K562 (cell line): ENCODE measurements around the gene IGSF21. TPM values are rescaled to one million over a fixed set of nuclear protein-coding genes. Genes with fewer than 3 reads are reported as not detected.

Experiments used
- ATAC-seq: fragments of 200-7000 bp; cut with Tn5 transposase; 3 replicates; pipeline ENCODE4 v1.9.1; 2020; ENCODE audit warnings: moderate library complexity
- BruUV-seq: library from RNA; stranded (reverse); fragments of 400-500 nt; replicated peaks from 2 replicates; lab custom pipeline; 2021; lab: Mats Ljungman, UMichigan
- CTCF ChIA-PET: fragments of 300-600 bp; formaldehyde crosslinking; extraction: SDS; loops from one replicate; lab custom pipeline; 2021; ENCODE audit warnings: low intra/inter-chr PET ratio; lab: Yijun Ruan, JAX
- POLR2A ChIA-PET: fragments of 300-600, 350-650 bp; sonication (Branson Sonifier 250); formaldehyde crosslinking; extraction: SDS; loops from one replicate; lab custom pipeline; 2021; ENCODE audit warnings: antibody characterized with exemption, inconsistent platforms; lab: Yijun Ruan, JAX
- DNase-seq, 4 experiments: peaks; one replicate each; pipeline versions ENCODE4 v3.0.0 to v3.0.0-alpha.2; 2011 to 2018; ENCODE audit warnings: low spot score in 3 of 4, mixed read lengths in 3 of 4; ENCODE audit errors: extremely low read depth in 1 of 4
- FAIRE-seq: peaks from 2 replicates; lab custom pipeline; 2011; peaks lifted over from hg19 to GRCh38; lab: Jason Lieb, UNC
- H2AFZ ChIP-seq: 2 replicates; pipeline ENCODE4 v1.6.0; 2011; ENCODE audit warnings: low read depth, low read length, control low read depth, inconsistent platforms
- H3K27ac ChIP-seq: fragments of 200-600 bp; 3 replicates; pipeline ENCODE4 v1.8.0; 2011; ENCODE audit warnings: low read depth, mild to moderate bottlenecking, control low read depth, inconsistent platforms, low read length, moderate library complexity, mixed read lengths; ENCODE audit errors: extremely low read depth
- H3K27me3 ChIP-seq, 2 experiments: fragments of 300-600 bp in 1 of 2; 2 replicates in 1 of 2; 3 replicates in 1 of 2; pipeline versions ENCODE4 v1.6.0 to v1.8.0; 2011; ENCODE audit warnings: inconsistent platforms in 2 of 2, low read length in 2 of 2, mild to moderate bottlenecking in 1 of 2, mixed read lengths in 1 of 2, moderate library complexity in 1 of 2; ENCODE audit not compliant: control insufficient read depth in 2 of 2, insufficient read depth in 2 of 2
- H3K36me3 ChIP-seq: fragments of 300-600 bp; 3 replicates; pipeline ENCODE4 v1.8.0; 2011; ENCODE audit warnings: mild to moderate bottlenecking, low read length, inconsistent platforms; ENCODE audit not compliant: control insufficient read depth, insufficient read depth
- H3K4me1 ChIP-seq, 2 experiments: fragments of 200-600 bp in 1 of 2; replicated peaks in 1 of 2; 2 replicates in 1 of 2; 3 replicates in 1 of 2; pipeline versions ENCODE4 v1.5.1 to v1.8.0; 2011; ENCODE audit warnings: inconsistent platforms in 2 of 2, low read length in 2 of 2, mild to moderate bottlenecking in 1 of 2, mixed read lengths in 1 of 2, moderate library complexity in 1 of 2; ENCODE audit not compliant: control insufficient read depth in 2 of 2, insufficient read depth in 2 of 2
- H3K4me2 ChIP-seq: 2 replicates; pipeline ENCODE4 v1.6.1; 2011; ENCODE audit warnings: low read length, control low read depth, inconsistent platforms, mixed read lengths; ENCODE audit not compliant: insufficient read depth
- H3K4me3 ChIP-seq: fragments of 200-600 bp; sonication (generic), shearing (Covaris generic); 2 replicates; pipeline ENCODE4 v1.5.1; 2016; ENCODE audit warnings: control low read depth, inconsistent platforms
- H3K79me2 ChIP-seq: fragments of 200-600 bp; 3 replicates; pipeline ENCODE4 v1.8.0; 2011; ENCODE audit warnings: low read length, inconsistent platforms; ENCODE audit not compliant: control insufficient read depth, insufficient read depth
- H3K9ac ChIP-seq, 2 experiments: 2 replicates each; pipeline versions ENCODE4 v1.6.0 to v1.6.1; 2011; ENCODE audit warnings: low read depth in 2 of 2, low read length in 2 of 2, control low read depth in 1 of 2, inconsistent platforms in 1 of 2, mild to moderate bottlenecking in 1 of 2, mixed read lengths in 1 of 2; ENCODE audit not compliant: insufficient read depth in 1 of 2
- H3K9me1 ChIP-seq: one replicate; pipeline ENCODE4 v1.6.0; 2011; ENCODE audit warnings: inconsistent platforms, mild to moderate bottlenecking, low read length, moderate library complexity; ENCODE audit not compliant: control insufficient read depth, insufficient read depth
- H3K9me3 ChIP-seq: replicated peaks from 2 replicates; pipeline ENCODE4 v1.5.1; 2011; ENCODE audit warnings: low read depth, low read length, inconsistent platforms; ENCODE audit not compliant: control insufficient read depth, insufficient read depth
- H4K20me1 ChIP-seq: replicated peaks from 2 replicates; pipeline ENCODE4 v1.6.1; 2011; ENCODE audit warnings: low read length, inconsistent platforms, mixed read lengths; ENCODE audit not compliant: control insufficient read depth, insufficient read depth
- CHAMP1 ChIP-seq: fragments of 450-650 bp; IDR thresholded peaks from 2 replicates; pipeline ENCODE4 v1.6.1; 2016; ENCODE audit warnings: mild to moderate bottlenecking
- EP300 ChIP-seq: IDR thresholded peaks from 2 replicates; pipeline ENCODE4 v1.6.1; 2012; ENCODE audit warnings: low read length, improper control_type of control experiment
- HBP1 ChIP-seq: fragments of 450-650 bp; formaldehyde crosslinking; IDR thresholded peaks from 2 replicates; pipeline ENCODE4 v1.4.0; 2022; ENCODE audit warnings: missing genetic modification characterization
- KDM2B ChIP-seq: fragments of 250-450 bp; sonication (Bioruptor Pico); IDR thresholded peaks from 2 replicates; pipeline ENCODE4 v1.8.0; 2021; ENCODE audit warnings: mild to moderate bottlenecking, moderate library complexity
- LCOR ChIP-seq: sonication (generic); formaldehyde crosslinking; IDR thresholded peaks from 2 replicates; pipeline ENCODE4 v1.8.0; 2022; ENCODE audit warnings: mild to moderate bottlenecking, missing genetic modification reagents
- NONO ChIP-seq, 2 experiments: fragments of 200-400 bp in 1 of 2; fragments of 450-650 bp in 1 of 2; formaldehyde crosslinking in 1 of 2; IDR thresholded peaks; 2 replicates each; pipeline ENCODE4 v1.6.1; 2017; ENCODE audit warnings: low read depth in 2 of 2, mild to moderate bottlenecking in 2 of 2, moderate library complexity in 2 of 2, low read length in 1 of 2
- NR4A1 ChIP-seq, 2 experiments: fragments of 250-450 bp in 1 of 2; fragments of 450-650 bp in 1 of 2; sonication (Bioruptor Pico) in 1 of 2; IDR thresholded peaks; 2 replicates each; pipeline versions ENCODE4 v1.4.0 to v1.6.1; 2016 to 2020; ENCODE audit warnings: mild to moderate bottlenecking in 2 of 2, missing compliant biosample characterization in 1 of 2, missing genetic modification characterization in 1 of 2, moderate library complexity in 1 of 2
- NRF1 ChIP-seq, 2 experiments: fragments of 450-650 bp; IDR thresholded peaks in 1 of 2; conservative IDR thresholded peaks in 1 of 2; 2 replicates each; pipeline ENCODE4 v1.6.1; 2014; ENCODE audit warnings: mild to moderate bottlenecking in 2 of 2
- POLR2B ChIP-seq: fragments of 450-650 bp; IDR thresholded peaks from 2 replicates; pipeline ENCODE4 v1.6.1; 2018; ENCODE audit warnings: low read depth; ENCODE audit not compliant: partially characterized antibody
- ZNF318 ChIP-seq, 2 experiments: fragments of 450-650 bp; IDR thresholded peaks; 2 replicates each; pipeline ENCODE4 v1.6.1; 2016; ENCODE audit warnings: mild to moderate bottlenecking in 2 of 2, borderline replicate concordance in 1 of 2, low read depth in 1 of 2, moderate library complexity in 1 of 2
- WGBS: fragments of 100-300 bp; shearing (Covaris generic); methylation state at CpG from one replicate; pipeline ENCODE4 v1.1.6; 2016; ENCODE audit warnings: low coverage, mixed read lengths; ENCODE audit not compliant: insufficient coverage; ENCODE audit errors: missing lambda C conversion rate; 5-methylcytosine and 5-hydroxymethylcytosine counted together
- in situ Hi-C: fragments of 300-500 bp; cut with MboI; formaldehyde crosslinking; loops from 4 replicates; pipeline ENCODE4 v1.15.0; 2018; ENCODE audit warnings: inconsistent platforms, mixed read lengths
- intact Hi-C: fragments of 100-400 bp; cut with micrococcal nuclease; formaldehyde crosslinking; loops from 2 replicates; pipeline ENCODE4 v1.14.2; 2022
- polyA plus RNA-seq, 8 experiments: library from polyadenylated mRNA; depleted of rRNA in 4 of 8; stranded (reverse) in 5 of 8; unstranded in 3 of 8; fragments of >200 nt; fragmentation: Nextera tagmentation in 2 of 8; fragmentation: Illumina TruSeq in 1 of 8; extraction: Ambion mirVana in 2 of 8; extraction: Trizol in 1 of 8; gene quantifications; 2 replicates each; pipeline versions ENCODE4 v1.2.1 to v1.2.3, GENCODE V29; 2011 to 2014; ENCODE audit warnings: inconsistent platforms in 1 of 8, missing spikeins in 1 of 8
- total RNA-seq, 7 experiments: library from RNA; depleted of rRNA in 6 of 7; stranded (reverse); fragments of >200 nt in 6 of 7; fragmentation: Illumina TruSeq in 2 of 7; extraction: Trizol in 2 of 7; gene quantifications; 2 replicates each; pipeline versions ENCODE4 v1.2.1 to v1.2.3, GENCODE V29; 2011 to 2021; ENCODE audit warnings: low replicate concordance in 1 of 7

The IGSF21 gene
- total and polyA plus RNA-seq, 9 of the 15 experiments (the other 6 are each of a cell fraction or from before 2014, with no cell fraction given): not detected

GRCh38 chr1:18174037-18174436, 66.4 kb downstream of the IGSF21 start:
- no peak overlapping the region for H3K4me3 ChIP-seq
- H3K27me3 ChIP-seq: peaks cover 13 to 30% of the 10 kb centered on the region in 2 experiments
- DNase-seq (no peak), ATAC-seq (no peak), FAIRE-seq (no peak)
- BruUV-seq: no TSS peak
- in situ Hi-C loops (no loop called here), intact Hi-C loops (no loop called here)
- no peaks in the 10 kb centered on the region for H3K4me1 ChIP-seq
- H3K27ac ChIP-seq: no peak overlapping the region
- WGBS: 5% methylated on average over 12 of the region's 12 CpGs
- H3K36me3 ChIP-seq: no peaks in the 10 kb centered on the region
- CTCF ChIA-PET: no interaction called here
- H2AFZ ChIP-seq: no peak overlapping the region
- H3K4me2 ChIP-seq: no peak overlapping the region
- no peaks in the 10 kb centered on the region for H3K79me2 ChIP-seq
- POLR2A ChIA-PET: interaction anchor here (0.8 to 1.0 kb wide), 2 partner anchors 9 to 20 kb away, joined by 3 to 5 read pairs; no protein-coding TSS in a partner anchor
- no peaks in the 10 kb centered on the region for H3K9me1 ChIP-seq
- H3K9me3 ChIP-seq: no peaks in the 10 kb centered on the region
- H4K20me1 ChIP-seq: peaks cover 5% of the 10 kb centered on the region
- no peak overlapping the region for H3K9ac ChIP-seq
- TF ChIP-seq HBP1 (CRISPR knock-in tag): no peak
- no peak for TF ChIP-seq LCOR (CRISPR knock-in tag)
- TF ChIP-seq KDM2B (CRISPR knock-in tag): no peak
- no peak for TF ChIP-seq POLR2B
- no peak for TF ChIP-seq EP300
- no peak for TF ChIP-seq NRF1 (conservative IDR thresholded peaks at IDR 0.05 in 1 of 2, IDR thresholded peaks at IDR 0.05 in 1 of 2)
- no peak for TF ChIP-seq ZNF318 (IDR thresholded peaks at IDR 0.05; ENCODE audit: borderline replicate concordance in 1 of 2, low read depth in 1 of 2)
- TF ChIP-seq CHAMP1: no peak
- no peak for TF ChIP-seq NR4A1 (CRISPR knock-in tag; IDR thresholded peaks at IDR 0.05)
- TF ChIP-seq NR4A1 (tag; IDR thresholded peaks at IDR 0.05): no peak
- no peak for TF ChIP-seq NONO (IDR thresholded peaks at IDR 0.05; ENCODE audit: low read depth in 2 of 2, low read length in 1 of 2)
